Epidermal melanocyte (primary cell): ENCODE measurements around the gene MYO1F.
"Not testable (repeated sequence)": the region's sequence is repeated elsewhere in the genome, so short reads cannot be mapped to it uniquely, and the experiment has no call there.

Experiments used
- DNase-seq: peaks from one replicate; pipeline ENCODE4 v3.0.0; 2011; ENCODE audit warnings: low spot score; ENCODE audit not compliant: insufficient read length

The MYO1F gene

DNA sequence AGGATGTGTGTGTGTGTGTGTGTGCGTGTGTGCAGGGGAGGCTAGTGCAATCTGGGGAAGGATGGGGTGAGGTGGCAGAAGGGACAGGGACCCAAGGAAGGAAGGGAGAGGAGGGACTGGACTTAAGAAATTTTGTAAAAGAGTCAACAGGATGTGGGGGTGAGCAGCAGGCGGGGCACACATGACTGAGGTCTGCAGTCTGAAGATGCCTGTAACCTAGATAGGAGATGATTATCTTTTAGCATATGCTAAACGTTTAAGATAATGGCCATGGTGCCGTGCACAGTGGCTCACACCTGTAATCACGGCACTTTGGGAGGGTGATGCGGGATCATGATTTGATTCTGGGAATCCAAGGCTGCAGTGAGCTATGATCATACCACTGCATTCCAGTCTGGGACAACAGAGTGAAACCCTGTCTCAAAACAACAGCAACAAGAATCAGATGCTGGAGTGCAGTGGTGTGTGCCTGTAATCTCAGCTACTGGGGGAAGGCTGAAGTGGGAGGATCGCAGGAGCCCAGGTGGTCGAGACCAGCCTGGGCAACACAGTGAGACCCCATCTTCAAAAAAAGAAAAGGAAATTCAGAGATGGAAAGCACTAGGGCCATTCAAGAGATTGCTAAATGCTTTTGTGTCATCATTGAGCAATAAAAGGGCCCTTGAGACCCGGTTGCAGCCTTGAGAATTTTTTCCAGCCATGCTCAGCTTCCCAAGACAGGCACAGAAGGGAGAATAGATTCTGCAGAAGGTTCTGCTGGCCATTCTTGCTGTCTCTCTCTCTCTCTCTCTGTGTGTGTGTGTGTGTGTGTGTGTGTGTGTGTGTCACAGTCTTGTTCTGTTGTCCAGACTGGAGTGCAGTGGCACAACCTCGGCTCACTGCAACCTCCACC is 59.4 kb downstream of the MYO1F start:
- no peak for DNase-seq

DNA sequence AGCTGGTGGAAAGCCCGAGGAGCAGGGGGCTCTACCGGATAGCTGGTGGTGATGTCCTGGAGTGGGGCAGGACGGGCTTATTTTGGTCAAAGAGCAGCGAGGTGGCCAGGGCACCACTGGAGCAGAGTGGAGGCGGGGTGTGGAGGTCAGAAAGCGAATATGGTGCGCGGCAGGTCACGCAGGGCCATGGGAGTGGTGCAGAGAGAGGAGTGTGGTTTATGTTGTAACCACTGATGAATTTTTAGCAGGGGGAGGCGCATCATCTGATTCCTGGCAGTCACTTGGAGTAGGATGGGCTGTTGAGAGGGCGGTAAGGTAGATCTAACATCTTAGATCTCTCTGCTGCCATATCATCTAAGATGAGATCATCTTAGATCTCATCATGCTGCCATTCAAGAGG is 61.9 kb downstream of the MYO1F start:
- DNase-seq = no peak

DNA sequence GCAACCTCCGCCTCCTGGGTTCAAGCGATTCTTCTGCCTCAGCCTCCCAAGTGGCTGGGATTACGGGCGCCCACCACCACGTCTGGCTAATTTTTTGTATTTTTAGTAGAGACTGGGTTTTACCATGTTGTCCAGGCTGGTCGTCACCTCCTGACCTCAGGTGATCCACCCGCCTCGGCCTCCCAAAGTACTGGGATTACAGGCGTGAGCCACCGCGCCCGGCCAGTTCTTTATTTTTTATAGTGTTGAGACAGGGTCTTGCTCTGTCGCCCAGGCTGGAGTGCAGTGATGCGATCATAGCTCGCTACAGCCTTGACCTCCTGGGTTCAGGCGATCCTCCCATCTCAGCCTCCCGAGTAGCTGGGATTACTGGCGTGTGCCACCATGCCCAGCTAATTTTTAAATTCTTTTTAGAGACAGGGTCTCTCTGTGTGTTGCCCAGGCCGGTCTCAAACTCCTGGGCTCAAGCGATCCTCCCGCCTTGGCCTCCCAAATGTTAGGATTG is 62.7 kb downstream of the MYO1F start:
- DNase-seq = not testable (repeated sequence)

DNA sequence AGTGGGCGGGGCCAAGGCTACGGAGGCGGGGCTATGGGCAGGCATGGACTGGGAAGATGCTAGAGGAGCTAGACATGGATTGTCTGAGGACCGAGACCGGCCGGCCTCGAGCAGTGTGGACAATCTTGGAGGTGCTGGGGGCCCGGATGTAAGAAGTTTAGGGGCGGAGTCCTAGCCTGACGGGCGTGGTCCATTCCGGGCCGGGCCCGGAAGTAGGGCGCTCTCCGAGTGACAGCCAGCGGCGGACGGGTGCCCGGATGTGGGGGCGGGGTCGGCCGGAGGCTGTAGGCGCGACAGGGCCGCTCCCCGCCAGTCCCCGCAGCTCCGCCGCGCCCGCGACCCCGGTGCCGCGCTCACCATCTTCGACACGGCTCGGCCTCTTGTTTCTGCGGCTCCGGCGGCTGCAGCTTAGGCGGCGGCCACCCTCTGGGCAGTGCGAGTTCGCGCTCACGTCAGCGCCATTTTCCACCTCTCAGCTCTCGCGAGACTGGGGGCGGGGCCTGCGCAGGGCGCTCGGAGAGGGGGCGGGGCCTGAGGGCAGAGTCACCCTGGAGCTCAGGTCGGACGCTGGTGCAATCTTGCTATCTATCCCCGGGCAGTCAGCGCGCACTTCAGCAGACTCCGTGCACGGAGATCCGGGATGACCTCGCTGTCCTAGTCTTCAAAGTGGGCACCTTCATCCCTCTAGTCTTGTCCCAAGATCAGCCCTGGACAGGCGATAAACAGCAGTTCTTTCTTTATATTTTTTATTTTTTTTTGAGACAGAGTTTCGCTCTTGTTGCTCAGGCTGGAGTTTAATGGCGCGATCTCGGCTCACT is 63.3 kb downstream of the MYO1F start, which contains the start of gene ZNF414:
Gene ZNF414 (minus strand): TSS at position 481 of the 818 bp plus-strand sequence. CDS start 121 bp downstream, at position 360.
- peak; percentile 100 for DNase-seq

DNA sequence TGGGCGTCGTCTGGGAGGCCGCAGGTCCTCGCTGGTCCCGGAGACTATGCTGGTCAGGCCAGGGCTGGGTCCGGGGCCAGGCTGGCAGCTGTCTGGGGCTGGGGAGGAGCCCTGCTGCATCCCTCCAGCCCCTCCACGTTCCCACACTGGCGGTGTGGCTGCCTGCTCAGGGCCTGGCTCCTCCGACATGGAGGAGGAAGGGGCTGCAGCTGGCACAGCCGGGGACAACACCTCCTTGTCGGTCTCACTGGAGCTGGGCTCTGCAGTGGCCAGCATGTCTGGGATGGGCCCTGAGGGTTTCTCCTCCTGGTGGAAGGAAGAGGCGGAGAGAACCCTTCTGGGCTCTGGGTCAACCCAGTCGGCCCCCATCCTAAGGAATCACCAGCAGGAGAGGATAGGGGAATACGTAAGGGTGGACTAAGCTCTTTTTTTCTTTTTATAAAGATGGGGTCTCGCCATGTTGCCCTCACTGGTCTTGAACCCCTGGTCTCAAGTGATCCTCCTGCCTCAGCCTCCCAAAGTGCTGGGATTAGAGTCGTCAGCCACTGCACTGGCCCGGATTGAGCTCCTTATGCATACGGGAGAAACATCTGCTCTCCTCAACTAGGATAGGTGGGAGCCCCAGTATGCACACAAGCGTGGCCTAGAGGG is 64.1 kb downstream of the MYO1F start:
- DNase-seq = no peak

DNA sequence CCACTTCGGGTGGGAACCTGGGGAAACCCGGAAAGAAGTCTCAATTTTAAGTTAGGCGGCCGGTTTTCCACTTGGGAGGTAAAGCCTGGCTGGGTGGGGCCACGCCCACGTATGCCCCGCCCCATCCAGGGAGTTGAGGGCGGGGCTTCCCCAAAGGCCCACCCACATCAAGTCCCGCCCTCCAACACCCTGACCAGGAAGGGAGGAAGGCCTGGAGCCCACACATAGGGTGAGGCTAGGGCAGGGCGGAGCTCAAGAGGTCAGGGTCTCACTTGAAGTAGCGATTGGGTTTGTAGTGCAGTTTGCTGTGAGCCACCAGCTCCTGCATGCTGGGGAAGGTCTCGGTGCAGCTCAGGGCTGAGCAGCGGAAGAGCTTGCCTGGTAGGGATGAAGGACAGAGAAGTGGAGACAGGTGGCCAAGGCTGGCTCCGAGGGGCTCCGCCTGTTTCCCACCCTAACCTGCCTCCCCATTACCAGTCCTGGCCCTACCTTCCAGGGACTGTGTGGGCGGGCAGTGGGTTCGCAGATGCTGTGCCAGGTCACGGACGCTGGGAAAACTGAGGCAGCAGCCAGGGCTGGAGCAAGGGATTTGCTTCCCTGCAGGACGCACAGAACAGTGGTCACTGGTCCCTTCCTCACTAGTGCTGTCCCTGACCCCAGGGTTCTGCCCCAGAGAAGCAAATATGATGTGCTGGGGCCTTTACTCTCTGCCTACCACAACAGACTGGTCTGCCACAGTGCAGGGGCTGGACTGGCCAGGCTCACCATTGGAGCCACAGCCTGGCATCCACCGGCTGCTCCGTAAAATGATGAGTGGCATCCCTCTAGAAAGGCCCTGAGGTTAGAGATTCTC is 64.9 kb downstream of the MYO1F start:
- no peak for DNase-seq

DNA sequence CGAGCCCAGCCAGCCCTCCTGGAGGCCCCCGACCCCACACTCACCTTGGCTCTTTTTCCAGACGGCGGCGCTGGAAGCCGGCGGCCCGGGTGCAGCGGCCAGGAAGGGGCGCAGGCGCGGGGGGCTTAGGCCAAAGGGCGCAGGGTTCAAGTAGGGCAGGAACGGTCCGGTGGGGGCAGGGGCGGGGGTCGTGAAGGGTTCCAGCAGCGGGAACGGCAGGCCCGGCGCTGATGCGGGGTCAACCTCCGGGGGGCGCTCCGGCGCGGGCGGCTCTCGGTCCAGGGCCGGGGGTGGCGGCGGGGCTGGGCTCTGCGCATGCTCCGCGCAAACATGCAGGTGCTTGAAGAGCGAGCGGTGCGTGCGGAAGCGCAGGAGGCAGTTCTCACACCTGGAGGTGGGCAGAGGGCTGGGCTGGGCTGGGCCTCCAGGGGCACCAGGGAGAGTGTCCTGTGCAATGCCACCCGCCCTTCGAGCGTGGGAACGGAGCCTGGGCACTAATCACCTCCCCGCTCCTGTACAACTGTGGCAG is 65.6 kb downstream of the MYO1F start:
- no peak for DNase-seq

DNA sequence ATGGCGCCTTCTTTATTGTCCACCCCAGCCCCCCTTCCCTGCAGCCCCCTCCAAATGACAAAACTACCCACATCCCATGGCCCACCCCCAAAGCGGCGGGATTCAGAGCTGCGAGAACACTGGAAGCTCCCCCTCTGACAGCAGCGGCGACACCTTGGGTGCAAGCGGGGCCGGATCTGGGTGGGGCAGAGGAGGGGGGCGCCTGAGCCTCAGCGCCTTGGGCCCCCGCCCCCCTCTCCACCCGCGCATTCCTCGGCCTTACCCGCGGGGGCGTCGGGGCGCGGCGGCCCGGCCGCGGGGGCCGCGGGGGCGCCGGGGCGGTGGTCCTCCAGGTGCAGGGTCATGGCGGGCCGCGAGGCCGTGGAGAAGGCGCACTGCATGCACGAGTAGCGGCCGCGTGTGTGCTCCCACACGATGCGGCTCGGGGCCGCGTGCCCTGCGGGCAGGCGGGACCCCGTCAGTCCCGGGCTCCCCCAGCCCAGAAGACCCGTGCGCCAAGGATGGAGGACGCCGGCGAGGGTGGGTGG is 66.6 kb downstream of the MYO1F start:
- DNase-seq = no peak

DNA sequence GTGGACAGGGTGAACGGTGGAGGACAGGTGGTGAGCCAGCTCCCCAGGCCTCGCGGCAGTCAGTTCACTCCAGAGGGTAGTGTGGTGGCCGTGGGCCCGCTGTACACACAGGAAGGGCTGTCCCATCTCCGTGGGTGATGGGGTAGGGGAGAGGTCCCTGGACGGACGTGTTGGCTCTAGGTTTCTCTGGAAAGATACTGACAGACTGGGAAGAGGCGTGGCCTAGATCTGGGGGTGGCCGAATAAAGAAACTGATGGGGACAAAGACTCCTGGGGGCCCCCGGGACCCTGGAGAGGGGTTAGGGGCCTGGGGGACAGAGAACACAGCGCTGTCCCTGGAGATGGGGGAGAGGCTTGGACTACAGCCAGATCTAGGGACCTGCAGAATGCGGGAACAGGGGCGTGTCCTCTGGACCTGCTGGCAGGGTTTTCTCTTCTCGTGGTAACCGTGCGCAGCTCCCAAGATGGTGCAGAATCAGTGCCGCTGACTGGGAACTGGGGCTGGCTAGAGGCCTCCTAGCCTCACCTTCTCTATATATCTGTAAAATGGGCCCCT is 70.8 kb downstream of the MYO1F start:
- no peak for DNase-seq

DNA sequence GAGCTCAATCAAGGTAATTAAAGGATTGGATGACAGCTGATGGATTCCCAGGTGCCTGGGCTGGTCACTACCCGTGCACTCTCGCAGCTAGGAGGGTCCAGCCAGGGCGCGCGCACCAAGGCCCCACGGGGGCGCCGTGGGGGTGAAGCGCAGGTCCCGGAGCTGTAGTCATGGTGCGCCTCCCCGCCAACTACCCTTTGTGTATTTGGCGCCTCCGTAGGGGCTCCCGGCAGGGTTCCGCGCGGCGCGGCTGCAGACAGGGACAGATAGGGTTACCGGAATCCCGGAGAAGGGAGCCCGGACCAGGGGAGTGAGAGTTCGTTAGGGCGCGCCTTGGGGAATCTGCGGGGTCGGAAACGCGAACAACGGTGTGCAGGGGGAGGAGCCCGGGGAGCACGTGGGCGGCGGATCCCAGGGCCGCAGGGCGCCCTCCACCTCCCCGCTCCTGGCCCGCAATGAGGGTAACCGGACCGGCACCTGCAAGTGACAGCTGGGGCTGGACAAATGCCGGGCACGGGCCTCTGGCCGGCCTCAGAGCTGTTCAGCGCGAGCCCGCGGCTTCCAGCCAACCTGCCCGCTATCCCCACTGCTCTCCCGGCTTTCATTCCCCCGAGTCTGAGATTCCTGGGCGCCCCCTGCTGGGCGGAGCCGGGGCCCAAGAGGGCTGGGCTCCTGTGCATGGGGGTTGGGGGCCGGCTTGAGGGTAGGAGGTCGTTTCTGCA is 71.4 kb downstream of the MYO1F start:
- peak; percentile 97 for DNase-seq

DNA sequence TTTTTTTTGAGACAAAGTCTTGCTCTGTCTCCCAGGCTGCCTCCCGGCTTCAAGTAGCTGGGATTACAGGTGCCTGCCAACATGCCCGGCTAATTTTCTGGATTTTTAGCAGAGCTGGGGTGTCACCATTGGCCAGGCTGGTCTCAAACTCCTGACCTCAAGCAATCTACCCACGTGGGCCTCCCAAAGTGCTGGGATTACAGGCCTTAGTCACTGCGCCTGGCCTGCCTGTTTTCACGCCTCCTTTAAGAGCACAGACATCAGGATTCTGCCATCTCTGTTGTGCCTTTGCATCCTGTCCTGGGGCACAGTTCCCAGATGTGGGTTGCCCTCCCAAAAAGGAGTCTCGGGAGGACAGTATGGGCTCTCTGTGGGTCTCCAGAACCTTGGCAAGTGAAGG is 72.3 kb downstream of the MYO1F start:
- DNase-seq = no peak

DNA sequence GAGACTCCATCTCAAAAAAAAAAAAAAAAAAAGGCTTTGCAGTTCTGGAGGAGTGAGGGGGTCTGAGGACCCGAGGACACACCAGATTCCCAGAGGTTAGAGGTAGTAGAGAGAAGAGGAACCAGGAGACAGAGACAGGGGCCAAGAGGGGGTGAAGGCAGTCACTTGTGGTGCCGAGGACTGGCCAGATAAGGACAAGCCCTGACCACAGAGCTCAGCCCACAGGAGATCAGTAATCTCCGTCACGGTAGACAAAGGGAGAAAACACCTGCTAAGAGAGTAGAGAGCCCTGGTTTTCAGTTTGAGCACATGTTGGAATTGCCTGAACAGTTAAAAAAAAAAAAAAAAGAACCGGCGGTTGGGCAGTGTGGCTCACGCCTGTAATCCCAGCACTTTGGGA is 73.1 kb downstream of the MYO1F start:
- no peak for DNase-seq

DNA sequence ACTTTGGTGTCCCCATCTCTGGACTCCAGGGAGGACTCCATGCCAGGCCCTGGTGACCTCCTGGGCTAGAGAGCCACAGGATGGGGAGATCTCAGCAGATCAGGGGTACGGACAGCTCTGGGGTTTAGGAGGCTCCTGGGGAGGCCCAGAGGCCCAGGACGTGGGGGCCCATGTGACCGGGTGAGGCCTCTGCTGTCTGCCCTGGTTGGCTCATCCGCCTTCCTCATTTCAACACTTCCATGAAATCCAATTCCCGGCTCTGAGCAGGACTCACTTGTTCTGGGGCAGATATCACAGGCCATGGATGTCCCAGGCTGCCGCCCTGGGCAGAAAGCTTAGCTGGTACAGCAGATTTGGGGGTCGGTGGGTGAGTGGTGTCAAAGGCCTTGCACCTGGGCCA is 73.7 kb downstream of the MYO1F start:
- no peak for DNase-seq

DNA sequence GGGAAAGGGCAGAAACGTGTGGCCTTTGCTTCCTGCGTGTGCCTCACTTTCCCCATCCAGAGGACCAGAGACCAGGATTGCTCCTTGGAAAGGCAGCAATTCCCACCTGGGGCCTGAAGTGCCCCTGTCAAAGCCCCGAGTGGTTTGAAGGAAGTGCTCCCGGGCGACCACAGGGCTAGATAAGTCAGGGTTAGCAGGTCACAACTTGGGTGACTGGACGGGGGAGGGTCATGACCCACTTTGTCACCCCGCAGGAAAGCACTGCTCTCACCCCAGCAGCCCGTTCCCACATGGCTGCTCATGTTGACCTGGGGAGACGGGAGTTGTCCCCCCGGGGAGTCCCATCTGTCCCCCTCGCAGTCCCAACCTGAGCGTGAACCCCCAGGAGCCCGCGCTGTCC is 75.3 kb downstream of the MYO1F start:
- no peak for DNase-seq

DNA sequence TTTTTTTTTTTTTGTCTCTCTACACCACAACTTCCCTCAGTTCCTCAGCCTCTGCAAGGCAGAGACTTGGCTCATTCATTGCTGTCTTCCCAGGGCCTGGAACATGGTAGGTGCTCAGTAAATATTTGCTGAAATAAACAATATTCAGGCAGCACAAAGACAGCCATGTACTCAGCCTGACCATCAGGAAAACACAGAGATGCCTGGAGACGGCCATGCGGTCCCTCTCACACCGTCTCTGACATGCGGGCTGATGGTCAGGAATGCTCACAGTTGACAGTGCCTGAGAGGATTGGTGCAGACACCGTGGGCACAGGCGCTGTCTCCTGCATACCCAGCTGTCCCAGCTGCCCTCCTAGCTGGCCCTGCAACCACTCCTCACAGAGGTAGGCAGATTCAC is 75.7 kb downstream of the MYO1F start:
- no peak for DNase-seq

DNA sequence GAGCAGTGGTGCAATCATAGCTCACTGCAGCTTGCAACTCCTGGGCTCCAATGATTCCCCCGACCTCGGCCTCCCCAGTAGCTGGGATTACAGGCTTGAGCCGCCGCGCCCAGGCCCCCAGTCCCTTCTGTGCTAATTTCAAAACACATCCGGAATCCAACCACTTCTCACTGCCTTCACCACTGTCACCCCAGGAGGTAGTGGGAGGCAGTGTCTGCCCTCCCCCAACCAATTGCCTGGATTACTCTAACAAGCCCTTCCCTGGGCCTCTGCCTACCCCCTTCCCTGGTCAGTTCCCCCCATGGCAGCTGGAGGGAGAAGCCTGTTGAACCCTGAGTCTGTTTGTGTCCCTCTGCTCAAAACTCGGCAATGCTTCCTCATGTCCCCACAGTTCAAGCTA is 77.1 kb downstream of the MYO1F start:
- no peak for DNase-seq

DNA sequence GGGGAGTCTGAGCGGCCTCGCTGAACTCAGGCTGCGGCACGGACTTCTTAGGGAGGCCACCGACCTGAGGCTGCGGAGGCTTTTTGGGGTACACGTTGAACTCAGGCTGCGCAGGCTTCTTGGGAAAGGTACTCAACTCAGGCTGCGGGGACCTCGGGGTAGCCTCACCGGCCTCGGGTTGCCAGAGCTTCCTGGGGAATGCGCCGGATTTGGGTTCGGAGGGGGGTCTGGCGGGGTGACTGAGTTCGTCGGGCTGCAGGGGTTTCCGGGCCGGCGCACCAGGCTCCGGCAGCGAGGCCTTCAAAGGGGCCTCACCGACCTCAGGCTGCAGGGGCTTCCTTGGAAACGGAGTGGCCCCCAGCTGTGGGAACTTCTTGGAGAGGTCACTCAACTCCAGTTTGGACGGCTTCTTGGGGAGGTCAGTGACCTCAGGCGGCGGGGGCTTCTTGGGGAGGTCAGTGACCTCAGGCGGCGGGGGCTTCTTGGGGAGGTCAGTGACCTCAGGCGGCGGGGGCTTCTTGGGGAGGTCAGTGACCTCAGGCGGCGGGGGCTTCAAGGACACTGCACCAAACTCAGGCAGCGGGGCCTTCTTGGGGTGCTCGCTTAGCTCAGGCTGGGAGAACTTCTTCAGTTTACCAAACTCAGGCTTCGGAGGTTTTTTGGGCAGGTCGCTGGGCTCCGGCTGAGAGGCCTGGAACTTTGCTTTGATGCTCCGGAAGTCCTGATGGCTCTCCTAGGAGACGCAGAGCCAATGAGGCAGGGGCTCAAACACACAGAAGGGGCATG is 78.0 kb downstream of the MYO1F start:
- no peak for DNase-seq

DNA sequence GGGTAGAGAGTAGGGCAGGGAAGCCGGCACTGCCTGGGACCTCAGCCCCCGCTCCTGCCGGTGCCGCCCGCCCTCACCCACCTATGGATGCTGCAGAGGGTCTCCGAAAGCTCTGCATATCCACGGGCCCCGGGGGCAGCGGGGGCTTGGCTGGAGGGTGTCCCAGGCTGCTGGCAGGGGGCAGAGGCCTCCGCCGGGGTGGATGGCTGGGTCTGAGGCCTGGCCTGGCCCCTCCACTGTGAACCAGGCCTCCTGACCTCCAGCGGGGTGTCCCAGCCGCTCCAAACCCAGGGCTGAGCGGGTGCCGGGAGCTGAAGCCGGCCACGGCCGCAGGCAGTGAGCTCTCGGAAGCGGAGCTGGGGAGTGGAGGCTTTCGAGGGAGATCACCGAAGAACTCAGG is 78.9 kb downstream of the MYO1F start:
- no peak for DNase-seq

DNA sequence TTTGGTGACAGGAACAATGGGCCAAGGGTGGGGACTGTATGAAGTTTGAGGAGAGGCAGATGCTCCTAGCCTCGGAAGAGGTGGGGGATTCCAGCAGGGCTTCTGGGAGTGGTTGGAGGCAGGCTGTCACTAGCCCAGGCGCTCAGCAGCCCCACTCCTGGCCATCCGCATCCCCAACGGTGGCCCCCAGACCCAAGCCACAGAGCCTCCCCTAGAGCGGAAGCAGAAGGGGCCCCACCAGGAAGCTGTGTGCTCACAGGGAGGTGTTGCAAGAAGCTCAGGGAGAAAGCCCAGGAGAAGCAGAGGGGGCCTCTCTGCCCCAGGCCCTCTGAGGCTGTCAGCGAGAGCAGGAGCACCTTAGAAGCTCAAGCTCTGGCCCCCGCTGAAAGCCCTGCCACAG is 83.1 kb downstream of the MYO1F start:
- no peak for DNase-seq
